ENCODE results near the gene CCDC102A. TPM values are rescaled to one million over a fixed set of nuclear protein-coding genes. Genes with fewer than 3 reads are reported as not detected.

Gene CCDC102A
- total and polyA plus RNA-seq, 9 of the 15 experiments (the other 6 are each of a cell fraction or from before 2014, with no cell fraction given), result 0.03 to 4.9 (median 1.4) TPM

GRCh38 chr16:57540387-57540786 is 4.0 kb upstream of the CCDC102A start:
- Histone ChIP-seq H2AFZ (ENCODE audit: low read depth, low read length) (no peak overlapping the region), H3K36me3 (ENCODE audit: control insufficient read depth, insufficient read depth, low read length) (no peaks in the 10 kb centered on the region), H3K4me3 (no peak overlapping the region), H3K27ac (ENCODE audit: extremely low read depth, low read depth, low read length) (no peak overlapping the region), H3K79me2 (ENCODE audit: control insufficient read depth, insufficient read depth, low read length) (no peaks in the 10 kb centered on the region), H4K20me1 (replicated peaks; ENCODE audit: control insufficient read depth, insufficient read depth, low read length) (no peaks in the 10 kb centered on the region), H3K9me3 (replicated peaks; ENCODE audit: control insufficient read depth, insufficient read depth, low read depth, low read length) (no peaks in the 10 kb centered on the region), H3K9ac (ENCODE audit: insufficient read depth in 1 of 2, low read depth in 2 of 2, low read length in 2 of 2) (peak overlapping the region in 1 of 2 experiments; percentile 37; a peak in 1 of 4 replicates), H3K27me3 (ENCODE audit: control insufficient read depth in 2 of 2, insufficient read depth in 2 of 2, low read length in 2 of 2) (no peaks in the 10 kb centered on the region), H3K4me2 (ENCODE audit: insufficient read depth, low read length) (no peak overlapping the region), H3K9me1 (ENCODE audit: control insufficient read depth, insufficient read depth, low read length) (no peaks in the 10 kb centered on the region), H3K4me1 (replicated peaks in 1 of 2; ENCODE audit: control insufficient read depth in 2 of 2, insufficient read depth in 2 of 2, low read length in 2 of 2) (peaks cover 20 to 48% of the 10 kb centered on the region in 2 experiments)
- TF ChIP-seq ELF2 (CRISPR knock-in tag; IDR thresholded peaks at IDR 0.05) (no peak), TRIM25 (IDR thresholded peaks at IDR 0.05; ENCODE audit: borderline replicate concordance) (no peak), GABPB2 (CRISPR knock-in tag; conservative IDR thresholded peaks at IDR 0.05) (no peak), NR3C1 (CRISPR knock-in tag; IDR thresholded peaks at IDR 0.05) (no peak), ZFP36 (IDR thresholded peaks at IDR 0.05; ENCODE audit: low read depth, low read length, partially characterized antibody) (peak; percentile 32), ZNF780A (CRISPR knock-in tag; IDR thresholded peaks at IDR 0.05) (no peak)
- CTCF ChIA-PET (ENCODE audit: low intra/inter-chr PET ratio), result no interaction called here
- WGBS (ENCODE audit: insufficient coverage, low coverage, missing lambda C conversion rate), result 29% methylated on average over 2 of the region's 2 CpGs
- in situ Hi-C loops (cut with MboI), result no loop called here
- no TSS peak for BruUV-seq (replicated peaks)
- ATAC-seq, result no peak
- POLR2A ChIA-PET, result interaction anchor here (0.8 kb wide), 1 partner anchor 18 kb away, joined by 3 read pairs; no protein-coding TSS in a partner anchor
- no peak for FAIRE-seq
- intact Hi-C loops (cut with micrococcal nuclease), result no loop called here
- DNase-seq (ENCODE audit: extremely low read depth in 1 of 4, low spot score in 3 of 4), result no peak

All from K562 (cell line).